IMR-90 (cell line): Measurements from ENCODE around the gene PCSK5. TPM values are rescaled to one million over a fixed set of nuclear protein-coding genes. Genes with fewer than 3 reads are reported as not detected.

Source experiments
- ATAC-seq: fragments of 200-7000 bp; cut with Tn5 transposase; 2 replicates; pipeline ENCODE4 v1.9.1; 2020; ENCODE audit warnings: low read depth, mild to moderate bottlenecking, moderate library complexity
- BruUV-seq: library from RNA; stranded (reverse); fragments of 400-500 nt; replicated peaks from 2 replicates; lab custom pipeline; 2021; lab: Mats Ljungman, UMichigan
- CTCF ChIA-PET: fragments of 300-600 bp; formaldehyde crosslinking; extraction: SDS; loops from one replicate; lab custom pipeline; 2021; ENCODE audit warnings: antibody characterized with exemption; lab: Yijun Ruan, JAX
- POLR2A ChIA-PET: fragments of 300-600 bp; sonication (Branson Sonifier 250); formaldehyde crosslinking; loops from one replicate; lab custom pipeline; 2022; ENCODE audit warnings: antibody characterized with exemption; ENCODE audit not compliant: unreplicated experiment; lab: Charles Lee
- DNase-seq: peaks from one replicate; pipeline ENCODE4 v3.0.0; 2013
- H2AFZ ChIP-seq: replicated peaks from 2 replicates; pipeline ENCODE3; 2013; ENCODE audit warnings: low read length, mild to moderate bottlenecking; ENCODE audit not compliant: poor library complexity
- H2AK5ac ChIP-seq: 2 replicates; pipeline ENCODE4 v1.6.1; 2013; ENCODE audit warnings: low read depth, low read length, inconsistent platforms
- H2AK9ac ChIP-seq: replicated peaks from 2 replicates; pipeline ENCODE3; 2013; ENCODE audit warnings: mild to moderate bottlenecking, low read depth, low read length, moderate library complexity; ENCODE audit not compliant: poor library complexity
- H2BK120ac ChIP-seq: 2 replicates; pipeline ENCODE4 v1.6.1; 2013; ENCODE audit warnings: low read depth, low read length, inconsistent platforms
- H2BK15ac ChIP-seq: 3 replicates; pipeline ENCODE4 v1.6.1; 2013; ENCODE audit warnings: low read depth, low read length, inconsistent platforms
- H2BK20ac ChIP-seq: 2 replicates; pipeline ENCODE4 v1.6.1; 2013; ENCODE audit warnings: low read depth, mild to moderate bottlenecking, inconsistent platforms, low read length, moderate library complexity
- H2BK5ac ChIP-seq: 2 replicates; pipeline ENCODE4 v1.6.1; 2013; ENCODE audit warnings: mild to moderate bottlenecking, low read depth, low read length, inconsistent platforms; ENCODE audit not compliant: poor library complexity, severe bottlenecking
- H3K14ac ChIP-seq: replicated peaks from 2 replicates; pipeline ENCODE4 v1.6.1; 2013; ENCODE audit warnings: low read depth, low read length, inconsistent platforms
- H3K18ac ChIP-seq: 2 replicates; pipeline ENCODE4 v1.6.1; 2013; ENCODE audit warnings: low read depth, low read length, control low read depth
- H3K23ac ChIP-seq: 2 replicates; pipeline ENCODE4 v1.6.1; 2013; ENCODE audit warnings: low read depth, low read length, inconsistent platforms
- H3K27ac ChIP-seq: 2 replicates; pipeline ENCODE4 v1.5.1; 2013; ENCODE audit warnings: mild to moderate bottlenecking, control low read depth, low read length; ENCODE audit not compliant: insufficient read depth
- H3K27me3 ChIP-seq: 2 replicates; pipeline ENCODE4 v1.6.1; 2013; ENCODE audit warnings: low read length; ENCODE audit not compliant: control insufficient read depth, insufficient read depth
- H3K36me3 ChIP-seq: 2 replicates; pipeline ENCODE4 v1.6.1; 2013; ENCODE audit warnings: low read length, mixed read lengths; ENCODE audit not compliant: control insufficient read depth, insufficient read depth
- H3K4ac ChIP-seq: 2 replicates; pipeline ENCODE4 v1.6.1; 2013; ENCODE audit warnings: low read depth, low read length, inconsistent platforms
- H3K4me1 ChIP-seq: 2 replicates; pipeline ENCODE4 v1.6.1; 2013; ENCODE audit warnings: low read length, mixed read lengths; ENCODE audit not compliant: control insufficient read depth, insufficient read depth
- H3K4me2 ChIP-seq: 2 replicates; pipeline ENCODE4 v1.6.1; 2013; ENCODE audit warnings: low read depth, mild to moderate bottlenecking, control low read depth, low read length, moderate library complexity
- H3K4me3 ChIP-seq: 2 replicates; pipeline ENCODE4 v1.5.1; 2013; ENCODE audit warnings: low read depth, mild to moderate bottlenecking, control low read depth, low read length, moderate library complexity; ENCODE audit not compliant: insufficient read depth
- H3K56ac ChIP-seq: 2 replicates; pipeline ENCODE4 v1.6.1; 2013; ENCODE audit warnings: low read length, inconsistent platforms; ENCODE audit not compliant: insufficient read depth; ENCODE audit errors: extremely low read depth
- H3K79me1 ChIP-seq, 2 experiments: 2 replicates each; pipeline ENCODE4 v1.6.1; 2013; ENCODE audit warnings: low read length in 2 of 2, inconsistent platforms in 1 of 2, low read depth in 1 of 2
- H3K9ac ChIP-seq: 2 replicates; pipeline ENCODE4 v1.6.1; 2013; ENCODE audit warnings: low read depth, low read length, control low read depth
- H3K9me1 ChIP-seq: 2 replicates; pipeline ENCODE4 v1.6.1; 2013; ENCODE audit warnings: low read length, inconsistent platforms; ENCODE audit not compliant: insufficient read depth
- H3K9me3 ChIP-seq: 2 replicates; pipeline ENCODE4 v1.6.1; 2013; ENCODE audit warnings: low read length; ENCODE audit not compliant: control insufficient read depth, insufficient read depth
- H4K20me1 ChIP-seq: 2 replicates; pipeline ENCODE4 v1.6.1; 2013; ENCODE audit warnings: low read length, inconsistent platforms; ENCODE audit not compliant: insufficient read depth
- H4K5ac ChIP-seq: 2 replicates; pipeline ENCODE4 v1.6.1; 2013; ENCODE audit warnings: mild to moderate bottlenecking, low read depth, low read length, control low read depth
- H4K8ac ChIP-seq, 2 experiments: 2 replicates each; pipeline ENCODE4 v1.6.1; 2013; ENCODE audit warnings: low read depth in 2 of 2, low read length in 2 of 2, control low read depth in 1 of 2, inconsistent platforms in 1 of 2
- H4K91ac ChIP-seq: 2 replicates; pipeline ENCODE4 v1.6.1; 2013; ENCODE audit warnings: low read depth, low read length, inconsistent platforms; ENCODE audit not compliant: insufficient read depth
- CEBPB ChIP-seq: IDR thresholded peaks from 2 replicates; pipeline ENCODE4 v1.6.1; 2012; ENCODE audit warnings: low read depth, low read length, improper control_type of control experiment
- FOS ChIP-seq: fragments of 150-350 bp; IDR thresholded peaks from 2 replicates; pipeline ENCODE4 v1.6.1; 2016; ENCODE audit warnings: low read depth, low read length
- RAD21 ChIP-seq: IDR thresholded peaks from 2 replicates; pipeline ENCODE4 v1.6.1; 2012; ENCODE audit warnings: low read length, improper control_type of control experiment
- WGBS, 2 experiments: methylation state at CpG; one replicate each; pipeline versions ENCODE4 v1.1.5 to v1.1.7; 2013; ENCODE audit warnings: missing lambda C conversion rate in 2 of 2; ENCODE audit not compliant: insufficient read length in 1 of 2; ENCODE audit errors: extremely low coverage in 2 of 2; 5-methylcytosine and 5-hydroxymethylcytosine counted together
- dilution Hi-C: fragments of 300-500 bp; cut with HindIII; formaldehyde crosslinking; loops from one replicate; pipeline ENCODE4 v1.14.3; 2018; ENCODE audit warnings: low sequenced_read_pairs; ENCODE audit not compliant: unreplicated experiment
- in situ Hi-C: fragments of 300-500 bp; cut with MboI; formaldehyde crosslinking; loops from 3 replicates; pipeline ENCODE4 v1.14.3; 2019; ENCODE audit warnings: low sequenced_read_pairs, inconsistent platforms, mixed read lengths
- intact Hi-C: fragments of 100-400 bp; cut with micrococcal nuclease; formaldehyde crosslinking; loops from 2 replicates; pipeline ENCODE4 v1.10.0; 2022
- polyA plus RNA-seq, 3 experiments: library from polyadenylated mRNA; depleted of rRNA; stranded (reverse); fragments of >200 nt; gene quantifications; 2 replicates each; pipeline ENCODE4 v1.2.3, GENCODE V29; 2012; ENCODE audit warnings: low replicate concordance in 1 of 3
- total RNA-seq: library from RNA; depleted of rRNA; stranded (reverse); fragments of >200 nt; gene quantifications from 2 replicates; pipeline ENCODE4 v1.2.3, GENCODE V29; 2012
- TF ChIP-seq, protein P1 (sequence below): conservative IDR thresholded peaks from 2 replicates; pipeline ENCODE4 v1.5.1; 2012; ENCODE audit warnings: mild to moderate bottlenecking, low read depth, low read length, improper control_type of control experiment

Gene PCSK5
- total and polyA plus RNA-seq, 2 of the 4 experiments (the other 2 are of a cell fraction) = 1.5 to 3.0 TPM

DNA sequence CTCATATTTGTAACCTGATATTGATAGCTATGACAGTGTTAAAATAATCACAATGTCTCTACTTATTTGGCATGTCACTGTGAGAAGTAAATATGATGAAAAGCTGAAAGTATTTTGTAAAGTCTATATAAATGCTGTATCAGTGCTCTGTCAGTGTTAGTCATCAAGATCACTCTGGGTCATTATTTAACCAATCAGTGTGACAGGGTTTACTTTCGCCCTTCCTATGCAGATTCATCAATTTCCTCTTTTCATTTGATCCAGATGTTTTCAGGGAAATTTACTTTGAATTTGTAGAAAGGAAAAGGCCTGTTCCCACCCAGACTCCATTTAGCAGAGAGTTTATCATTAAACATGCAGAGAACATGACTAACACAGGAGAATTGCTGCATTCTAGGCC is 9.9 kb upstream of the PCSK5 start:
- Histone ChIP-seq H3K18ac (no peak overlapping the region), H2AK9ac (no peak overlapping the region), H3K4me1 (no peaks in the 10 kb centered on the region), H3K9ac (no peak overlapping the region), H3K4me2 (no peak overlapping the region), H3K14ac (no peak overlapping the region), H3K23ac (no peak overlapping the region), H3K27me3 (no peaks in the 10 kb centered on the region), H4K8ac (no peak overlapping the region), H3K9me1 (no peaks in the 10 kb centered on the region), H3K9me3 (no peaks in the 10 kb centered on the region), H3K27ac (no peak overlapping the region), H2BK15ac (no peak overlapping the region), H3K79me1 (no peaks in the 10 kb centered on the region), H2AFZ (no peak overlapping the region), H4K5ac (no peak overlapping the region), H2BK5ac (no peak overlapping the region), H3K4ac (no peak overlapping the region), H2BK120ac (no peak overlapping the region), H4K20me1 (no peaks in the 10 kb centered on the region), H4K91ac (no peak overlapping the region), H2AK5ac (no peak overlapping the region), H2BK20ac (no peak overlapping the region), H3K56ac (no peak overlapping the region), H3K36me3 (no peaks in the 10 kb centered on the region), H3K4me3 (no peak overlapping the region)
- dilution Hi-C loops = no loop called here
- TF ChIP-seq RAD21 (no peak), CEBPB (no peak), FOS (no peak)
- TF ChIP-seq, protein P1, sequence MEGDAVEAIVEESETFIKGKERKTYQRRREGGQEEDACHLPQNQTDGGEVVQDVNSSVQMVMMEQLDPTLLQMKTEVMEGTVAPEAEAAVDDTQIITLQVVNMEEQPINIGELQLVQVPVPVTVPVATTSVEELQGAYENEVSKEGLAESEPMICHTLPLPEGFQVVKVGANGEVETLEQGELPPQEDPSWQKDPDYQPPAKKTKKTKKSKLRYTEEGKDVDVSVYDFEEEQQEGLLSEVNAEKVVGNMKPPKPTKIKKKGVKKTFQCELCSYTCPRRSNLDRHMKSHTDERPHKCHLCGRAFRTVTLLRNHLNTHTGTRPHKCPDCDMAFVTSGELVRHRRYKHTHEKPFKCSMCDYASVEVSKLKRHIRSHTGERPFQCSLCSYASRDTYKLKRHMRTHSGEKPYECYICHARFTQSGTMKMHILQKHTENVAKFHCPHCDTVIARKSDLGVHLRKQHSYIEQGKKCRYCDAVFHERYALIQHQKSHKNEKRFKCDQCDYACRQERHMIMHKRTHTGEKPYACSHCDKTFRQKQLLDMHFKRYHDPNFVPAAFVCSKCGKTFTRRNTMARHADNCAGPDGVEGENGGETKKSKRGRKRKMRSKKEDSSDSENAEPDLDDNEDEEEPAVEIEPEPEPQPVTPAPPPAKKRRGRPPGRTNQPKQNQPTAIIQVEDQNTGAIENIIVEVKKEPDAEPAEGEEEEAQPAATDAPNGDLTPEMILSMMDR = no peak
- ChIA-PET CTCF (interaction anchor here (0.6 to 1.1 kb wide), 3 partner anchors 10 to 589 kb away, joined by 3 to 5 read pairs (median 4); partner anchors contain the start of gene PCSK5), POLR2A (no interaction called here)
- BruUV-seq = no TSS peak
- intact Hi-C loops = no loop called here
- in situ Hi-C loops = loop anchor here (10.0 to 25.0 kb wide), 2 partner anchors 414 to 832 kb away; no protein-coding TSS in a partner anchor
- DNase-seq (no peak), ATAC-seq (no peak; the same call in 1 of the 2 replicates)
- WGBS, 2 experiments = no CpG with 5 or more reads among the region's 1 CpG
